Esophagus muscularis mucosa (tissue), 4 donors: Measurements from ENCODE around the gene ZNF14. TPM values are rescaled to one million over a fixed set of nuclear protein-coding genes. Genes with fewer than 3 reads are reported as not detected.
"Not testable (repeated sequence)": the region's sequence is repeated elsewhere in the genome, so short reads cannot be mapped to it uniquely, and the experiment has no call there.

Source experiments
- DNase-seq: peaks from one replicate; pipeline ENCODE4 v3.0.0-alpha.2; 2017; ENCODE audit errors: extremely low spot score
- H3K27ac ChIP-seq, 4 donors: fragments of 200-600 bp; sonication (generic); replicated peaks in 1 of 4; 1 replicate in 3 of 4; 2 replicates in 1 of 4; pipeline ENCODE4 v1.5.1; 2016 to 2019; ENCODE audit warnings: mild to moderate bottlenecking in 1 of 4
- H3K27me3 ChIP-seq, 4 donors: fragments of 200-600 bp; sonication (generic); one replicate each; pipeline versions ENCODE4 v1.5.1 to v1.6.0; 2016 to 2019
- H3K36me3 ChIP-seq, 4 donors: fragments of 200-600 bp; sonication (generic); one replicate each; pipeline ENCODE4 v1.5.1; 2016 to 2019
- H3K4me1 ChIP-seq, 4 donors: fragments of 200-600 bp; sonication (generic); one replicate each; pipeline ENCODE4 v1.5.1; 2016 to 2019
- H3K4me3 ChIP-seq, 4 donors: fragments of 200-600 bp; sonication (generic); 1 replicate in 2 of 4; 2 replicates in 2 of 4; pipeline ENCODE4 v1.5.1; 2016 to 2019; ENCODE audit warnings: mild to moderate bottlenecking in 4 of 4, moderate library complexity in 1 of 4
- H3K9me3 ChIP-seq, 4 donors: fragments of 200-600 bp; sonication (generic); 1 replicate in 3 of 4; 2 replicates in 1 of 4; pipeline ENCODE4 v1.5.1; 2016 to 2019
- CTCF ChIP-seq, 3 experiments: fragments of 200-600 bp in 2 of 3; fragments of 450-650 bp in 1 of 3; sonication (generic) in 2 of 3; IDR thresholded peaks; one replicate each; pipeline ENCODE4 v1.5.1; 2017 to 2019; ENCODE audit warnings: antibody characterized with exemption in 3 of 3, mild to moderate bottlenecking in 2 of 3, moderate library complexity in 1 of 3
- EP300 ChIP-seq: sonication (generic); formaldehyde crosslinking; IDR thresholded peaks from one replicate; pipeline ENCODE4 v1.6.1; 2017; ENCODE audit warnings: antibody characterized with exemption
- POLR2A ChIP-seq: fragments of 450-650 bp; IDR thresholded peaks from one replicate; pipeline ENCODE4 v1.6.1; 2017; ENCODE audit warnings: antibody characterized with exemption, moderate library complexity, mild to moderate bottlenecking, low read depth
- POLR2AphosphoS5 ChIP-seq, 2 donors: sonication (generic); formaldehyde crosslinking; IDR thresholded peaks; one replicate each; pipeline ENCODE4 v1.6.1; 2017; ENCODE audit warnings: antibody characterized with exemption in 2 of 2
- WGBS: methylation state at CpG from one replicate; pipeline ENCODE4 v1.1.5; 2018; 5-methylcytosine and 5-hydroxymethylcytosine counted together
- intact Hi-C: fragments of 100-400 bp; cut with DNase I; formaldehyde crosslinking; loops from one replicate; pipeline ENCODE4 v1.15.1; 2023
- total RNA-seq, 4 donors: library from RNA; depleted of rRNA; stranded (reverse); fragments of >200 nt; gene quantifications; one replicate each; pipeline versions ENCODE4 v1.1.0 to v1.2.1, GENCODE V29; 2016

The ZNF14 gene
- total RNA-seq, 4 donors from 2014 or later = 5.1 to 7.9 (median 6.2) TPM

- Histone ChIP-seq H3K9me3 (no peaks in the 10 kb centered on the region), H3K4me3 (peak overlapping the region in 3 of 4 donors; percentile 76 to 95 (median 78)), H3K4me1 (peaks cover 9 to 28% (median 22%) of the 10 kb centered on the region in 4 donors), H3K36me3 (peaks cover 0 to 28% (median 13%) of the 10 kb centered on the region in 4 donors), H3K27me3 (no peaks in the 10 kb centered on the region), H3K27ac (no peak overlapping the region)
- TF ChIP-seq CTCF (IDR thresholded peaks at IDR 0.05) (no peak), POLR2AphosphoS5 (IDR thresholded peaks at IDR 0.05) (no peak), EP300 (no peak), POLR2A (no peak)
- no peak for DNase-seq
- intact Hi-C loops = loop anchor here (5.0 kb wide), 1 partner anchor 62 kb away; the partner anchor contains the start of gene ZNF14
- 76% methylated on average over 9 of the region's 10 CpGs for WGBS
These were observed 62.8 kb downstream of the ZNF14 start for GRCh38 chr19:19670070-19670551.

GRCh38 chr19:19668230-19669012 is 64.5 kb downstream of the ZNF14 start, which contains the start of gene ZNF101:
Gene ZNF101, plus strand, starts transcription at chr19:19668839. Its CDS starts 125 bp downstream, at chr19:19668964.
- Histone ChIP-seq H3K27me3 (no peaks in the 10 kb centered on the region), H3K4me3 (peak within 1 kb of the TSS; percentile 67 to 95 (median 77)), H3K4me1 (peaks cover 9 to 28% (median 27%) of the 10 kb centered on the region in 4 donors), H3K36me3 (peaks cover 0 to 13% (median 5%) of the 10 kb centered on the region in 4 donors), H3K27ac (peak within 1 kb of the TSS; percentile 81 to 86 (median 82)), H3K9me3 (no peaks in the 10 kb centered on the region)
- intact Hi-C loops = loop anchor here (10.0 kb wide), 1 partner anchor 236 kb away; the partner anchor contains the start of gene ZNF93
- 10% methylated on average over 15 of the region's 36 CpGs for WGBS
- TF ChIP-seq CTCF (IDR thresholded peaks at IDR 0.05) = peak in 1 of 3 experiments; percentile 5
- TF ChIP-seq POLR2A = no peak
- TF ChIP-seq EP300 = no peak
- peak; percentile 66 to 67 for TF ChIP-seq POLR2AphosphoS5 (IDR thresholded peaks at IDR 0.05)
- peak; percentile 97 for DNase-seq

- not testable (repeated sequence) for H3K4me3 ChIP-seq, H3K9me3 ChIP-seq, H3K36me3 ChIP-seq, H3K27ac ChIP-seq, H3K27me3 ChIP-seq, DNase-seq
- peaks cover 29 to 50% (median 48%) of the 10 kb centered on the region in 4 donors for H3K4me1 ChIP-seq
- 95% methylated on average over 21 of the region's 22 CpGs for WGBS
- intact Hi-C loops = loop anchor here (10.0 kb wide), 1 partner anchor 239 kb away; the partner anchor contains the start of gene ZNF93
These were observed 67.4 kb downstream of the ZNF14 start for GRCh38 chr19:19665420-19665948.

GRCh38 chr19:19663256-19664120 is 69.4 kb downstream of the ZNF14 start, which contains the start of gene ATP13A1:
Gene ATP13A1, minus strand, starts transcription at chr19:19663676. Its CDS starts 10 bp downstream, at chr19:19663666.
- peak; percentile 98 for DNase-seq
- TF ChIP-seq POLR2A = no peak
- peak; percentile 84 to 91 for TF ChIP-seq POLR2AphosphoS5 (IDR thresholded peaks at IDR 0.05)
- peak in 2 of 3 experiments; percentile 23 for TF ChIP-seq CTCF (IDR thresholded peaks at IDR 0.05)
- TF ChIP-seq EP300 = no peak
- 0% methylated on average over 38 of the region's 85 CpGs for WGBS
- Histone ChIP-seq H3K9me3 (no peaks in the 10 kb centered on the region), H3K36me3 (peaks cover 11 to 19% (median 16%) of the 10 kb centered on the region in 4 donors), H3K4me3 (peak within 1 kb of the TSS; percentile 73 to 99 (median 94)), H3K4me1 (peaks cover 21 to 43% (median 34%) of the 10 kb centered on the region in 4 donors), H3K27ac (peak within 1 kb of the TSS; percentile 87 to 95 (median 92)), H3K27me3 (no peaks in the 10 kb centered on the region)
- intact Hi-C loops = loop anchor here (5.0 to 10.0 kb wide), 2 partner anchors 114 to 241 kb away; partner anchors contain the start of gene ZNF93
